Measurements from ENCODE around the gene DUS3L.

The DUS3L gene

GRCh38 chr19:5790559-5791520 is at the start of gene DUS3L:
DUS3L (minus strand) TSS chr19:5791163; CDS start chr19:5791141, 22 bp downstream.
- H3K36me3 Mint-ChIP-seq (ENCODE audit: low read depth) = peaks cover 48% of the 10 kb centered on the region
- peaks cover 19% of the 10 kb centered on the region for H3K4me1 Mint-ChIP-seq (ENCODE audit: low read depth)
- peak within 1 kb of the TSS; percentile 96 for H3K4me3 Mint-ChIP-seq
- H3K9me3 Mint-ChIP-seq = no peaks in the 10 kb centered on the region
- no peaks in the 10 kb centered on the region for H3K27me3 Mint-ChIP-seq
- DNase-seq = peak; percentile 97
- peak within 1 kb of the TSS; percentile 100 for H3K27ac Mint-ChIP-seq

GRCh38 chr19:5839065-5840017 is 48.4 kb upstream of the DUS3L start, which contains the start of gene FUT6:
FUT6 (minus strand) TSS chr19:5839702; CDS start chr19:5832567, 7,135 bp downstream.
- no peak within 1 kb of the TSS for H3K27ac Mint-ChIP-seq
- no peak within 1 kb of the TSS for H3K4me3 Mint-ChIP-seq
- H3K4me1 Mint-ChIP-seq (ENCODE audit: low read depth) = peaks cover 8% of the 10 kb centered on the region
- H3K36me3 Mint-ChIP-seq (ENCODE audit: low read depth) = no peaks in the 10 kb centered on the region
- DNase-seq = no peak
- peaks cover 17% of the 10 kb centered on the region for H3K27me3 Mint-ChIP-seq
- H3K9me3 Mint-ChIP-seq = no peaks in the 10 kb centered on the region

- Mint-ChIP-seq H3K9me3 (no peaks in the 10 kb centered on the region), H3K27me3 (peaks cover 20% of the 10 kb centered on the region), H3K4me3 (no peak overlapping the region), H3K27ac (no peak overlapping the region), H3K36me3 (ENCODE audit: low read depth) (no peaks in the 10 kb centered on the region), H3K4me1 (ENCODE audit: low read depth) (peaks cover 8% of the 10 kb centered on the region)
- no peak for DNase-seq
These were observed 47.5 kb upstream of the DUS3L start for GRCh38 chr19:5838353-5839064.

- Mint-ChIP-seq H3K36me3 (ENCODE audit: low read depth) (no peaks in the 10 kb centered on the region), H3K27ac (no peak overlapping the region), H3K27me3 (peaks cover 20% of the 10 kb centered on the region), H3K4me1 (ENCODE audit: low read depth) (peaks cover 8% of the 10 kb centered on the region), H3K4me3 (no peak overlapping the region), H3K9me3 (no peaks in the 10 kb centered on the region)
- DNase-seq = no peak
These were observed 46.9 kb upstream of the DUS3L start for GRCh38 chr19:5837761-5838352.

- Mint-ChIP-seq H3K4me1 (ENCODE audit: low read depth) (peaks cover 9% of the 10 kb centered on the region), H3K27me3 (peaks cover 13% of the 10 kb centered on the region), H3K36me3 (ENCODE audit: low read depth) (peaks cover 8% of the 10 kb centered on the region), H3K9me3 (no peaks in the 10 kb centered on the region), H3K4me3 (no peak overlapping the region), H3K27ac (no peak overlapping the region)
- DNase-seq = no peak
These were observed 41.7 kb upstream of the DUS3L start for GRCh38 chr19:5832527-5833216.

- peaks cover 11% of the 10 kb centered on the region for H3K4me1 Mint-ChIP-seq (ENCODE audit: low read depth)
- no peak for DNase-seq
- no peak overlapping the region for H3K4me3 Mint-ChIP-seq
- peaks cover 8% of the 10 kb centered on the region for H3K27me3 Mint-ChIP-seq
- peaks cover 8% of the 10 kb centered on the region for H3K36me3 Mint-ChIP-seq (ENCODE audit: low read depth)
- no peak overlapping the region for H3K27ac Mint-ChIP-seq
- no peaks in the 10 kb centered on the region for H3K9me3 Mint-ChIP-seq
These were observed 41.1 kb upstream of the DUS3L start for GRCh38 chr19:5832061-5832460.

- DNase-seq = no peak
- no peak overlapping the region for H3K4me3 Mint-ChIP-seq
- peaks cover 6% of the 10 kb centered on the region for H3K27me3 Mint-ChIP-seq
- H3K27ac Mint-ChIP-seq = no peak overlapping the region
- H3K9me3 Mint-ChIP-seq = no peaks in the 10 kb centered on the region
- peaks cover 8% of the 10 kb centered on the region for H3K36me3 Mint-ChIP-seq (ENCODE audit: low read depth)
- H3K4me1 Mint-ChIP-seq (ENCODE audit: low read depth) = peaks cover 19% of the 10 kb centered on the region
These were observed 40.2 kb upstream of the DUS3L start for GRCh38 chr19:5831159-5831558.

- H3K9me3 Mint-ChIP-seq = no peaks in the 10 kb centered on the region
- DNase-seq = no peak
- peak overlapping the region; percentile 100 for H3K4me3 Mint-ChIP-seq
- H3K4me1 Mint-ChIP-seq (ENCODE audit: low read depth) = peaks cover 20% of the 10 kb centered on the region
- peak overlapping the region; percentile 68 for H3K27ac Mint-ChIP-seq
- peaks cover 6% of the 10 kb centered on the region for H3K27me3 Mint-ChIP-seq
- H3K36me3 Mint-ChIP-seq (ENCODE audit: low read depth) = peaks cover 8% of the 10 kb centered on the region
These were observed 38.8 kb upstream of the DUS3L start for GRCh38 chr19:5829567-5830310.

GRCh38 chr19:5828661-5829566 is 38.0 kb upstream of the DUS3L start:
- peak; percentile 69 for DNase-seq
- Mint-ChIP-seq H3K36me3 (ENCODE audit: low read depth) (peaks cover 8% of the 10 kb centered on the region), H3K27ac (peak overlapping the region; percentile 100), H3K4me1 (ENCODE audit: low read depth) (peaks cover 20% of the 10 kb centered on the region), H3K27me3 (peaks cover 3% of the 10 kb centered on the region), H3K4me3 (peak overlapping the region; percentile 100), H3K9me3 (no peaks in the 10 kb centered on the region)

GRCh38 chr19:5827891-5828660 is 37.1 kb upstream of the DUS3L start:
- H3K4me1 Mint-ChIP-seq (ENCODE audit: low read depth) = peaks cover 20% of the 10 kb centered on the region

GRCh38 chr19:5827342-5827890 is 36.5 kb upstream of the DUS3L start:
- Mint-ChIP-seq H3K36me3 (ENCODE audit: low read depth) (peaks cover 8% of the 10 kb centered on the region), H3K4me1 (ENCODE audit: low read depth) (peaks cover 20% of the 10 kb centered on the region), H3K9me3 (no peaks in the 10 kb centered on the region), H3K27me3 (no peaks in the 10 kb centered on the region), H3K27ac (peak overlapping the region; percentile 91), H3K4me3 (peak overlapping the region; percentile 81)
- DNase-seq = no peak

More at GRCh38 chr19:5827891-5828660, 37.1 kb upstream of the DUS3L start:
- no peaks in the 10 kb centered on the region for H3K9me3 Mint-ChIP-seq
- peaks cover 8% of the 10 kb centered on the region for H3K36me3 Mint-ChIP-seq (ENCODE audit: low read depth)
- no peaks in the 10 kb centered on the region for H3K27me3 Mint-ChIP-seq
- peak overlapping the region; percentile 100 for H3K4me3 Mint-ChIP-seq
- peak; percentile 99 for DNase-seq
- peak overlapping the region; percentile 100 for H3K27ac Mint-ChIP-seq

Measured in activated T-cell treated with anti-CD3 and anti-CD28 coated beads, Interleukin-2, amount 50 U/mL, for 24 hours (primary cell).